ENCODE measurements around the gene SYT14. TPM values are rescaled to one million over a fixed set of nuclear protein-coding genes. Genes with fewer than 3 reads are reported as not detected.

The SYT14 gene
- total RNA-seq, 2 donors from 2014 or later, result 6.2 to 7.1 TPM

DNA sequence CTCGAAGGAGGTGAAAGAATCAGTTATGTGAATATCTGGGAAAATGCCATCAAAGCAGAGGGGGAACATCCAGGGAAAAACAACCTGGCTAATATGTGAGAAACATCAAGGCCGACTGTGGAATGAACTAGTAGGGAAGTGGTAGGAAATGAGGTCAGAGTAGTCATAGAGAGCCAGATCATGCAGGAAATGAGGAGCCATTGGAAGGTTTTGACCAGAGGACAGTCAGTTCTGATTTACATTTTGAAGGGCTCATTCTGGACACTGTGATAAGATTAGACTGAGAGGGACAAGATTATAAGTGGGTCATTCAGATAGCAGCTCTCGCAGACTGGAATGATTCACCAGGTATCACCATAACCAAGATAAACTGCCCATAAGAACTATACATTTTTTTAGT lies 63.7 kb downstream of the SYT14 start:
- Mint-ChIP-seq H3K27me3 (ENCODE audit: insufficient read depth) (no peaks in the 10 kb centered on the region), H3K36me3 (ENCODE audit: low read depth) (no peaks in the 10 kb centered on the region), H3K9me3 (no peaks in the 10 kb centered on the region), H3K27ac (no peak overlapping the region), H3K4me3 (no peak overlapping the region), H3K4me1 (no peaks in the 10 kb centered on the region)
- Histone ChIP-seq H3K4me1 (ENCODE audit: control insufficient read depth, insufficient read depth, low read length) (no peaks in the 10 kb centered on the region), H3K36me3 (ENCODE audit: control insufficient read depth, insufficient read depth, low read length) (no peaks in the 10 kb centered on the region), H3K4me3 (ENCODE audit: low read length) (no peak overlapping the region), H3K9ac (ENCODE audit: extremely low read depth, low read length, poor library complexity, severe bottlenecking) (no peak overlapping the region), H3K27me3 (ENCODE audit: control insufficient read depth, insufficient read depth, low read length, poor library complexity, severe bottlenecking) (no peaks in the 10 kb centered on the region), H3K9me3 (ENCODE audit: control insufficient read depth, low read length) (no peaks in the 10 kb centered on the region), H3K27ac (ENCODE audit: low read depth, low read length) (no peak overlapping the region)
- TF ChIP-seq, protein P1, sequence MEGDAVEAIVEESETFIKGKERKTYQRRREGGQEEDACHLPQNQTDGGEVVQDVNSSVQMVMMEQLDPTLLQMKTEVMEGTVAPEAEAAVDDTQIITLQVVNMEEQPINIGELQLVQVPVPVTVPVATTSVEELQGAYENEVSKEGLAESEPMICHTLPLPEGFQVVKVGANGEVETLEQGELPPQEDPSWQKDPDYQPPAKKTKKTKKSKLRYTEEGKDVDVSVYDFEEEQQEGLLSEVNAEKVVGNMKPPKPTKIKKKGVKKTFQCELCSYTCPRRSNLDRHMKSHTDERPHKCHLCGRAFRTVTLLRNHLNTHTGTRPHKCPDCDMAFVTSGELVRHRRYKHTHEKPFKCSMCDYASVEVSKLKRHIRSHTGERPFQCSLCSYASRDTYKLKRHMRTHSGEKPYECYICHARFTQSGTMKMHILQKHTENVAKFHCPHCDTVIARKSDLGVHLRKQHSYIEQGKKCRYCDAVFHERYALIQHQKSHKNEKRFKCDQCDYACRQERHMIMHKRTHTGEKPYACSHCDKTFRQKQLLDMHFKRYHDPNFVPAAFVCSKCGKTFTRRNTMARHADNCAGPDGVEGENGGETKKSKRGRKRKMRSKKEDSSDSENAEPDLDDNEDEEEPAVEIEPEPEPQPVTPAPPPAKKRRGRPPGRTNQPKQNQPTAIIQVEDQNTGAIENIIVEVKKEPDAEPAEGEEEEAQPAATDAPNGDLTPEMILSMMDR (conservative IDR thresholded peaks at IDR 0.05), result no peak
- DNase-seq, result no peak
- WGBS, 2 experiments (ENCODE audit: insufficient coverage in 1 of 2, insufficient read length in 1 of 2), result 92 to 97% methylated on average over 2 to 3 of the region's 3 CpGs

DNA sequence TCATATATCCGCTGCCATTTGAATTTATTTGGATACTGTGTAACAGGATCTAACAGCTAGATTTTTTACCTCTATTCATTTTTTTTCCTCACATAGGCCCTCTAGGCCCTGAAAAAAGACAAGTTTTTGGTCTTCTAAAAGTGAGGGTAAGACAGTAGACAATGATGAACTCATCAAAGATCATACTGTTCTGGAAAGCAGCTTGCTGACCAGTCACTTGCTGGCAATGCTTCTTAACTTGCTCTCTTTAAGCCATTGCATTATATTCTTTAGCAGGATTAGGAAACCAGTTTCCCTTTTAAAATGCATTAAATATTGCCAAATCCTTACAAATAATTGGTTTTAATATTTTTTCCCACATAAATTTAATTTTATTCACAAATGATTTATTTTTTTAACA lies 65.5 kb downstream of the SYT14 start:
- Mint-ChIP-seq H3K27me3 (ENCODE audit: insufficient read depth) (no peaks in the 10 kb centered on the region), H3K9me3 (no peaks in the 10 kb centered on the region), H3K27ac (no peak overlapping the region), H3K4me3 (no peak overlapping the region), H3K36me3 (ENCODE audit: low read depth) (no peaks in the 10 kb centered on the region), H3K4me1 (no peaks in the 10 kb centered on the region)
- H3K9me3 ChIP-seq (ENCODE audit: control insufficient read depth, low read length), result no peaks in the 10 kb centered on the region
- no peaks in the 10 kb centered on the region for H3K36me3 ChIP-seq (ENCODE audit: control insufficient read depth, insufficient read depth, low read length)
- H3K4me1 ChIP-seq (ENCODE audit: control insufficient read depth, insufficient read depth, low read length), result no peaks in the 10 kb centered on the region
- no peak overlapping the region for H3K9ac ChIP-seq (ENCODE audit: extremely low read depth, low read length, poor library complexity, severe bottlenecking)
- H3K4me3 ChIP-seq (ENCODE audit: low read length), result no peak overlapping the region
- no peaks in the 10 kb centered on the region for H3K27me3 ChIP-seq (ENCODE audit: control insufficient read depth, insufficient read depth, low read length, poor library complexity, severe bottlenecking)
- WGBS, 2 experiments (ENCODE audit: insufficient coverage in 1 of 2, insufficient read length in 1 of 2), result 100% methylated on average over 1 of the region's 1 CpG; no CpG with 5 or more reads in 1 of the 2 experiments
- TF ChIP-seq, protein P1 (conservative IDR thresholded peaks at IDR 0.05), result no peak
- H3K27ac ChIP-seq (ENCODE audit: low read depth, low read length), result no peak overlapping the region
- DNase-seq, result no peak

DNA sequence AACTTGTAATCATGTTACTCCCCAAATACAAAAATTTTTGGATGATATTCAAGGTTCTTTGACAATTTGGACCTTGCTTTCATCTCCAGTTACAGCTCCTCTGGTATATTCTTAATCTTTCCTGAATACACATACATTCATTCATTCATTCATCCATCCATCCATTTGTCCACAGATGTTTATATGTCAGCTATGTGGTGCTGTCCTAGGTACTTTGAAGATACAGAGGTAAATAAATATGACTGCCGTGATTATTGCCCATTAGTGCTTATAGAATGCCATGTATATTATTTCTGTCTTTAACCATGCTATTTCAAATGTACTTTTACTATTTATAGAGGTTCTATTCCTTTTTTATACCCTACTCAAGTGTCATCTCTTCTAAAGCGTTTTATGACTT lies 72.1 kb downstream of the SYT14 start:
- Histone ChIP-seq H3K36me3 (ENCODE audit: control insufficient read depth, insufficient read depth, low read length) (no peaks in the 10 kb centered on the region), H3K27me3 (ENCODE audit: control insufficient read depth, insufficient read depth, low read length, poor library complexity, severe bottlenecking) (no peaks in the 10 kb centered on the region), H3K9ac (ENCODE audit: extremely low read depth, low read length, poor library complexity, severe bottlenecking) (no peak overlapping the region), H3K27ac (ENCODE audit: low read depth, low read length) (no peak overlapping the region), H3K4me3 (ENCODE audit: low read length) (no peak overlapping the region), H3K4me1 (ENCODE audit: control insufficient read depth, insufficient read depth, low read length) (no peaks in the 10 kb centered on the region), H3K9me3 (ENCODE audit: control insufficient read depth, low read length) (no peaks in the 10 kb centered on the region)
- Mint-ChIP-seq H3K4me3 (no peak overlapping the region), H3K36me3 (ENCODE audit: low read depth) (no peaks in the 10 kb centered on the region), H3K27ac (no peak overlapping the region), H3K9me3 (no peaks in the 10 kb centered on the region), H3K27me3 (ENCODE audit: insufficient read depth) (no peaks in the 10 kb centered on the region), H3K4me1 (no peaks in the 10 kb centered on the region)
- WGBS, 2 experiments (ENCODE audit: insufficient coverage in 1 of 2, insufficient read length in 1 of 2), result 92% methylated on average over 2 of the region's 2 CpGs; no CpG with 5 or more reads in 1 of the 2 experiments
- TF ChIP-seq, protein P1 (conservative IDR thresholded peaks at IDR 0.05), result no peak
- no peak for DNase-seq
